Measurements from ENCODE around the gene ADPGK.
"Not testable (repeated sequence)": the region's sequence is repeated elsewhere in the genome, so short reads cannot be mapped to it uniquely, and the experiment has no call there.

Gene ADPGK

DNA sequence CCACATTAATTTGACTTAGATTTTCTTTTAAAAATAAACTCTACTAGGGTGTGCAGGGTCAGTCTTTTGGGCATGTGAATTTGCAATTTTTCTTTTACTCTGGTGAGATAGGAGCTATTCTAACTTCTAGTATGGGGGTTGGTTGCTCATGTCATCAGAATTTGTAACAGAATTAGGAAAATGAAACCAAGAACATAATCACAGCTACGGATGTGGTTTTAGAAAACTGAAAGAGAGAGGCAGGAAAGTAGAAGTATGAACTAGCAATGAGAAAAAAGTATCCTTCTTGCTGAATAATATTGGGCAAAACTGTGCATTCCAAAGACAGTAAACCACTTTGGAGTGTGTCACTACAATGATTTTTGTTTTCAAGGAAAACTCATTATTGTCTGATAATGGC lies 43.3 kb downstream of the ADPGK start:
- DNase-seq (ENCODE audit: low spot score), result no peak

DNA sequence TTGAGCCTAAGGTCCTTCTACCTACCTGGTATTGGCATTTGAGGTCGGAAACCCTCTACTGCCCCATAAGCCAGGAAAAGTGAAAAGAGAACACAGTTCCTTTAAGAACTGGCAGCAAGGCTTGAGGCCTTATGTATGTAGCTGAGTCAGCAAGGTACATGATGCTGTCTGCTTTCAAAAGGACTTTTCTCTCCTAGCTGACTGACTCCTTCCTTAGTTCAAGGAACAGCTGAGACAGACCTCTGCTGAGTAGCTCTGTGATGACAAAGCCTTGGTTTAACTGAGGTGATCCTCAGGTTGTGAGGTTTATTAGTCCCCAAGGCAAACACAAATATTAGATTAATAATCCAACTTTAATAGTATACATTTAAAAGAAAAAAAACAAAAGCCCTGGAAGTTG lies 45.8 kb downstream of the ADPGK start:
- no peak for DNase-seq (ENCODE audit: low spot score)

DNA sequence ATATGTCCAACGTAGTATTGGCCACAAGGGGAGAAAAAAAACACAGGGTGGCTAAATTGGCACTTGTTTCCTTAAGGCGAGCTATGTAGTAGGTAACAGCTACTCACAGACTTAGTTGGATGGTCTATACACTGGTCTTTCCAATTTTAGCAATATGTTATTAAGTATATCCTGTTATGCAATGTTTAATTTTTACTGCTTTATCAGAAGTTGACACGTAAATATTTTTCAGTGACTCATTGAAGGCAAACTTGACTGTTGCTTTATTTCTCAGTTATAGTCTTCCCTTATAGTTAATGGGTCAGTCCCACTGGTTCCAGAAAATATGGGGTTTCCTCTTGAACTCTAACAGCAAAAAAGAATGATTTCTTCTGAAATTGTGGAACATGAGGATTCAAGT lies 46.5 kb downstream of the ADPGK start:
- DNase-seq (ENCODE audit: low spot score), result no peak

DNA sequence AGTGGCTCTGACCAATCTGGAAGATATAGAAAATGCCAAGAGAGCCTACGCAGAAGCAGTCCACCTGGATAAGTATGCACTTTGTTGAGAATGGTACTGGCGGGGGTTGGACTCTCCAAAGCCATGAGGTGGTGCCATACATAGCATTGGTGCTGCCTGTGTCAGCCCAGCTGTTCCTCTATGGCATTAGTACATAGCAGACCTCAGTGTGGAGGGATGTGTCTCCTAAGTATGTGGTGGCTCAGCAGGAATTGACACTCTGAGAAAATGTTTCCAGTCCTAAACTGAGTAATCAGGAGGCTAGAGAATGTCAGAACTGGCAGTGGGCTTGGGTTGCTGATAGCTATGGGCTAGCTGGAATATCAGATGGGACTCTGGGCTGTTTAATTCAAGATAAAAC lies 48.4 kb downstream of the ADPGK start:
- DNase-seq (ENCODE audit: low spot score), result no peak

DNA sequence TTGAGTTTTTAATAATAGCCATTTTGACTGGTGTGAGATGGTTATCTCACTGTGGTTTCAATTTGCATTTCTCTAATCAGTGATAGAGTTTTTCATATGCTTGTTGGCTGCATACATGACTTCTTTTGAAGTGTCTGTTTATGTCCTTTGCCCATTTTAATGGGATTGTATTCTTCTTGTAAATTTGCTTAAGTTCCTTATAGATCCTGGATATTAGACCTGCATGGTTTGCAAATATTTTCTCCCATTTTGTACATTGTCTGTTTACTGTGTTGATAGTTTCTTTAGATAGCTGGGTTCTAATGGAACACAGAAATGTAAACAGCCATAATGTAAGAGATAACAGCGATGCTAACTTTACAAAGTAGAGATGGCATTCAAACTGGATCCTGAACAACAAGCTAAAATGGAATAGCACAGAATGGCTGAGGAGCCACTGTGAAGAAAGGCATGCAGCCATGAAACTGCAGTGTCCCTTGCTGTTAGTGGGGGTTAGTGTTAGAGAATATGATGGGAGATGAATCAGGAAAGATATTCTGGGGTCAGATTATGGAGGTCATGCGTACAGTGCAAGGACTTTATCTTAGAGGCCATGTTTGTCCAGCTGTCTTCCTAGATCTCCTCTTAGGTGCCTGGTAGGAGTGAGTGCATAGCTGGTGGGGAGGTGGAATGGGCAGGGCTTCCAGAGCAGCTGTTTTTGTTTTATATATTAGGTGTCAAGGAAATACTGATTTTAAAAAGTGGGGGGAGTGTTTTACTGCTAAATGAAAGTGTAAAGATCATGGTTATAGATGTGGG lies 49.4 kb downstream of the ADPGK start:
- no peak for DNase-seq (ENCODE audit: low spot score)

DNA sequence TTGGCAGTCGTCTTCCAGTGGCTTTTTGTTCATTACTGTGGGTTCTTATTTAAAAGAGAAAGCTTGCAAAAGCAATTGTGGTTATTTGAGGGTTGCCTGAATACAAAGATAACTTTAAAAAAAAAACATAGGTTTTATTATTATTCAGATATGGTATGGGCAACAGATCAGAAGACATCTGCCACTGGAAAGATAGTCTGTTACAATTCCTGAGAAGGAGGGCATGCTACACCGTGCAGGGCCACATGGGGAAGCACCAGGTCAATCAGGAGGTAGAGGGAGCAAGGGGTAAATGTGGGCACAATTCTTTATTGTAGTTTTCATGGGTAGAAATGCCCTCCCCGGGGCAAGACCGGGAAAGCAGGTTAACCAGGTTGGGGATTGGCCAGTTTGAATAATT lies 51.0 kb downstream of the ADPGK start:
- no peak for DNase-seq (ENCODE audit: low spot score)

DNA sequence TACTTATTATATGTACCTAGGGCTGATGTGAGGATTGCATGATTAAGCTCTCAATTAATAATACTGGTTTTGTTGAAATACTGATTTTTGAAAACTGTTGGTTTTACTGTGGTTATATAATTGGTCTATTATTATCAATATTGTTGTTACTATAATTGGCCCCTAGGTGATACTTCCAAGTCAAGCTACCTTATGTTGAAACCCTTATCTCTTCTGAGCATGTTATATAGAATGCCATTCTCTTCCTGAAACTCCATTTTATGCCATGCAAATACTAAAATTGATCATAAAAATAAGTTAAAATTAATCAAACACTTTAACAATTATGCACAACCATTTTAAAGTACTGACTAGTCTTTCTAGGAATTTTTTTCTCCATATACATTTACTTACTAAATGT lies 51.5 kb downstream of the ADPGK start:
- DNase-seq (ENCODE audit: low spot score), result no peak

DNA sequence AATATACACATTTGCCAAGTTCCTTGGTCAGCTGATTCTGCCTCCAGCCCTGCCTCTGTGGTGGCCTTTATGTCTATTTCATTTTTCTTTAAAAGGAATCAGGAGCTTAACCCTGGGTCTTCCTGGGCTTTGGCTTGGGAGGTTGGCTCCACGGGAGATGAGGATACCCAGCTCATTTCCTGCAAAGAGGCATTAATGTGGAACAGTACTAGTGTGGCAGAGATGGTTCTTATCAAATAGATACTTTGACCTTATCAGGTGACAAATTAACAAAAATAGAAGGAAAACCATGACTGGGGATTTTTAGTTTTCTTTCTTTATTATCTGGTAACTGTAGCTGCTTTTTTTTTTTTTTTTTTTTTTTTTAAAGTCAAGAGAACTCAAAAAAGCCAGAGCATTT lies 54.7 kb downstream of the ADPGK start:
- DNase-seq (ENCODE audit: low spot score), result no peak

DNA sequence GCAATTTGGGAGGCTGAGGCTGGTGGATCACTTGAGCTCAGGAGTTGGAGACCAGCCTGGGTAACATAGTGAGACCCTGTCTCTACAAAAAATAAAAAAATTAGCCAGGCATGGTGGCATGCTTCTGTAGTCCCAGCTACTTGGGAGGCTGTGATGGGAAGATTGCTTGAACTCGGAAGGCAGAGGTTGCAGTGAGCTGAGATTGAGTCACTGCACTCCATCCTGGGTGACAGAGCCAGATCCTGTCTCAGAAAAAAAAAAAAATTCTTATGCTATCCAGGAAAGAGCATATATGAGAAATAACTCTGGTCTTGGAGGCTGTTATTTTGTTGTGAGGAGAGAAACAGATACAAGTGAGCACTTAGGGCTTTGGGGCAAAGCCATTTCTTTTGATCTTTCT lies 55.3 kb downstream of the ADPGK start:
- DNase-seq (ENCODE audit: low spot score), result not testable (repeated sequence)

DNA sequence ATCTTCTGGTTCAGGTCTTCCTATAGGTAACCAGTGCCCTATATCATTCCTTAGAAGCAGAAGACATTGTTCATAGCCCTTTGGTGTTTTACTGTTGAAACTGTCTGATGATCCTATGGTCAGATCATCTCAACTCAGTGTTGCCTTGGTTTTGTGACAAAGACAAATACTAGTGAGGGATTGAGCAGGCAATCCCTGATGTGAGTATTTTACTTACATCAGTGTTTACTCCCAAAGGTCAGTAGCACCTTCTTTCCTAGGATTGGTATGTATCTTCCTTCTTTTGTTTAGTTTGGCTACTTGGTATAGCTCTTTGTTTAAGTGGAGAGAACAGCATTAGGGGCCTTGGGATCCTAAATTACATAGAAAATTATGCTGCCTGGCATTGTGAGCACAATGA lies 56.4 kb downstream of the ADPGK start:
- no peak for DNase-seq (ENCODE audit: low spot score)

DNA sequence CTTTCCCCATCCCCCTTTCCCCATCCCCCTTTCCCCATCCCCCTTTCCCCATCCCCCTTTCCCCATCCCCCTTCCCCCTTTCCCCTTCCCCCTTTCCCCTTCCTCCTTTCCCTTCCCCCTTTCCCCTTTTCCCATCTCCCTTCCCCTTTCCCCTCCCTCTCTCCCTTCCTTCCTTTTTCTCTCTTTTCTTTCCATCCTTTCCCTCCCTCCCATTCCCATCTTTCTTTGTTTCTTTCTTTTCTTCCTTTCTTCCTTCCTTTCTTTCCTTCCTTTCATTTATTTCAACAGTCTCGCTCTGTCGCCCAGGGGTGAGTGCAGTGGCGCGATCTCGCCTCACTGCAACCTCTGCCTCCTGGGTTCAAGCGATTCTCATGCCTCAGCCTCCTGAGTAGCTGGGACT lies 57.7 kb downstream of the ADPGK start:
- not testable (repeated sequence) for DNase-seq (ENCODE audit: low spot score)

DNA sequence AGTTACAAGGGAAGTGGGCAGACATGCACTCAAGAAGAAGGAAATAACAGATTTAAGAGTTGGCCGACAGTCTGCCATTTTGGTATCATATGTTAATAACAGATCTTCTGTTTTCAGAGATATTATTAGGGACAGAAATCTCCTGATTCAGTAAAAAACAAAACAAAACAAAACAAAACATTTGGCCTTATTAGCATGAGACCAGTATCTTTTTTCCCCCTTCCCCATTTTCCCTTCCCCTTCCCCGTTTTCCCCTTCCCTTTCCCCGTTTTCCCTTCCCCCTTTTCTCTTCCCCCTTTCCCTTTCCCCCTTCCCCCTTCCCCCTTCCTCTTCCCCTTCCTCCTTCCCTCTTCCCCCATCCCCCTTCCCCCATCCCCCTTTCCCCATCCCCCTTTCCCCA lies 58.1 kb downstream of the ADPGK start:
- DNase-seq (ENCODE audit: low spot score), result no peak

DNA sequence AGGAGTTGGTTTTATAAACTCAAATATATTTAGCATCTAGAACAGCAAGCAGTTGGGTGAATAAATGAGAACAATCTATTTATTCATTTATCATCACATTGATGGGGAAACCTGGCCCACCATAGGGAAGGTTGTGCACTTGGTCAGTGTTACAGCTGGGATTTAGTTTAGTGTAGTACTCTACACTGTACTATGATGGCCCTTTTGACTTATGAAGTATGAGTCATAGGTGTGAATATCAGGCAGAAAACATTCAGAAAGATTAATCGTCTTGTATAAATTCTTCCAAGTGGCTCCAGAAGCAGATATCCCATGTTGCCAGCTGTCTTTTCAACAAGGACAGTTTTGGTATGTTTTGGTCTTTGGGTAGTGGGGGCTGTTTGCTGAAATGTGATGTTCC lies 59.5 kb downstream of the ADPGK start:
- DNase-seq (ENCODE audit: low spot score), result no peak

DNA sequence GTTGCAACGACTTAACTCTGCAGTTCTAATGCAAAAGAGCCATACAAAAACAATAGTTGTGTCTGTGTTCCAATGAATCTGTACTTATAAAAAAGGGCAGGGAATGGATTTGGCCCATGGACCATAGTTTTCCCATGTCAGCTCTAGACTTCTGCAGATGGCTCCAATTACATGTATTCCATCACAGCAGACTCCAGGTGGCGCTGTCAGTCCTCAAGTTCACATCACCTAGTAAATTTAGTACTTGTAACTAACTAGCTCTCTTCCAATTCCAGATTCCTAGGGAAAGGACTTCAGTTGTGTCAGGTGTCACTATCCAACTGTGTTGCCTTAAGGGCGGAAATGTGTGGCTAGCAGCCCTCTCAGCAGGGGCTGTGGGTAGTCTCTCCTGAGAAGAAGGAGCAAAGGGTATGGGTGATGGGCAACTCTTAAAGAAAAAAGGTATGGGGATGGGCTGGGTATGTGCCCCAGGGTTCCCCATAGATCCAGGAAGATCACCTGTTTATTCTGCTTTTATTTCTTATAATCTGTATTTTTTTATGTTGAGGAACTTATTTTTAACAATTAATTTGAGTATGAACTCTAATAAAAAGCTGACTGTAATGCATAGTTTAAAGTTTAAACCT lies 61.4 kb downstream of the ADPGK start:
- DNase-seq (ENCODE audit: low spot score), result peak; percentile 72

DNA sequence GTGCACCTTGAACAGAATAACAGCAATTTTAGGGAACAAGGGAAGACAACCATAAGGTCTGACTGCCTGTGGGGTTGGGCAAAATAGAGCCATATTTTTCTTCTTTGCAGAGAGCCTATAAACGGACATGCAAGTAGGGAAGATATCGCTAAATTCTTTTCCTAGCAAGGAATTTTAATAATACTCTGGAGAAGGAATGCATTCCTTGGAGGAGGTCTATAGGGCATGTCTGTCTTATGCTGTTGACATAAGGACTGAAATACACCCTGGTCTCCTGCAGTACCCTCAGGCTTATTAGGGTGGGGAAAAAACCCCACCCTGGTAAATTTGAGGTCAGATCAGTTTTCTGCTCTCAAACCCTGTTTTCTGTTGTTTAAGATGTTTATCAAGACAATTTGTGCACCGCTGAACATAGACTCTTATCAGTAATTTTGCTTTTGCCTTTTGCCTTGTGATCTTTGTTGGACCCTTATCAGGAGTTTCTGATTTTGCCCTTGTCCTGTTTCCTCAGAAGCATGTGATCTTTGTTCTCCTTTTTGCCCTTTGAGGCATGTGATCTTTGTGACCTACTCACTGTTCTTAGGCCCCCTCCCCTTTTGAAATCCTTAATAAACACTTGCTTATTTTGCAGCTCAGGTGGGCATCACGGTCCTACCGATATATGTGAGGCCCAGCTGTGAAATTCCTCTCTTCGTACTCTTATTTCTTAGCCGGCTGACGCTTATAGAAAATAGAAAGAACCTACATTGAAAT lies 74.8 kb downstream of the ADPGK start:
- DNase-seq (ENCODE audit: low spot score), result not testable (repeated sequence)

DNA sequence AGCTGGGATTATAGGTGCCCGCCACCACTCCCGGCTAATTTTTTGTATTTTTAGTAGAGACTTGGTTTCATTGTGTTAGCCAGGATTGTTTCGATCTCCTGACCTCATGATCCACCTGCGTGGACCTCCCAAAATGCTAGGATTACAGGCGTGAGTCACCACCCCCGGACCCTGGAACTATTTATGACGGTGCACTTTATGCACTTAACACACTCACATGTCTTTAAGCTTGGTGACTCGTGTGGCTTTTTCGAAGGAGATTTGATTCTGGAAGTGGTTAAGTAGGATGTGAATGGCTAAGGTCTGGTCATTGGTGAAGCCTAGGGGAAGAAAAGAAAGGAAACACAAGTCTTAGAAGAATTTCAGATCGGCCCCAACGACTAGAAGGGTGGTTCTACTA lies 77.3 kb downstream of the ADPGK start:
- DNase-seq (ENCODE audit: low spot score), result no peak

All from GM03348 (cell line).